HG03095 (cell line): ENCODE results near the gene BNC1.
"Not testable (repeated sequence)": the region's sequence is repeated elsewhere in the genome, so short reads cannot be mapped to it uniquely, and the experiment has no call there.

Experiments used
- ATAC-seq: cut with Tn5 transposase; IDR thresholded peaks from one replicate; pipeline ENCODE4 v1.9.1; 2021; ENCODE audit warnings: moderate library complexity; ENCODE audit not compliant: unreplicated experiment

Gene BNC1

DNA sequence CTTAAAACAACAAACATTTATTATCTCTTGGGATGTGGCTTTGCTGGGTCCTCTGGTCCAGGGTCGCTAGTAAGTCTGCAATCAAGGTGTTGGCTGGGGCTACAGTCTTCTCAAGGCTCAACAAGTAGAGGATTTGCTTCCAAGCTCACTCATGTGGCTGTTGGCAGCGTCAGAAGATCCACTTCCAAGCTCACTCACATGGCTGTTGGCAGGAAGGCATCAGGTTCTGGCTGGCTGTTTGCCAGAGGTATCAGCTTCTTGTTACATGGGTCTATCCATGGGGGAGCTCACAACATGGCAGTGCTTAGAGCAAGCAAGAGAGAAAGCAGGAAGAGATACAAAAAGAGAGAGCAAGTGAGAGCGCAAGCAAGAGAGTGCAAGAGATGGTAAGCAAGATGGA lies 15.0 kb upstream of the BNC1 start:
- ATAC-seq, result no peak

DNA sequence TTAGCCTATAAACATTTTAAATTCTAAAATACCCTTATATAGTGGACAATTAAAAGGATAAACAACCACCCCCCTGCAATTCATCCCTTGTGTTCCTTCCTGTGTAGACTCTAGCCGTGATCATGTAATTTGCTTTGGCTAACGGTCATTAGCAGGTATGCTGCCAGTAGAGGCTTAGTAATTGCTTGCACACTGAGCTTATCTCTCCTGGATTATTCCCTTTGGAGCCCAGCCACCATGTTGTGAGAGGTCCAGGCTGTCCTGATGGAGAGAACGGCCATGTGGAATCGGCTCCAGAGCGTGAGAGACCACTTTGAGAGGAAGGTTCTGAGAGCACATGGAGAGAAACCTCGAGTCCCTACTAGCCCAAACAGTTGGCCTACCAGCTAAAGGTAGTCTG lies 11.0 kb upstream of the BNC1 start:
- ATAC-seq, result no peak

DNA sequence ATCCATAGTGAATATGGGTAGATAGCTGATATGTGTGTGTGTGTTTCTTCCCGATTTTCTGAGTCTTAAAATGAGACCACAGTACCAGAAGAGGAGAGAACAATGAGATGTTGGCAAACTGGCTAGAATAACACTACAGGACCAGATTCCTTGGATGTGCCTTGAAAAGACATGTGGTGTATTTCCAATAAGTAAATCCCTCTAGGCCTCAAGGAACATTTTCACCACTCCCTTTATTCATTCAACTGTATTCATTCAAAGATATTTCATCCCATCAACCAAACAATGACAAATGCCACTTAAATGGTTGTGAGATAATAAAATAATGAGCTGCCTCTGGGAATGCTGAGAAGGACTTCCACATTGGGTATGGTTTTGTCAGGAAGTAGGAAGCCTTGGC lies 8.7 kb upstream of the BNC1 start:
- ATAC-seq, result no peak

DNA sequence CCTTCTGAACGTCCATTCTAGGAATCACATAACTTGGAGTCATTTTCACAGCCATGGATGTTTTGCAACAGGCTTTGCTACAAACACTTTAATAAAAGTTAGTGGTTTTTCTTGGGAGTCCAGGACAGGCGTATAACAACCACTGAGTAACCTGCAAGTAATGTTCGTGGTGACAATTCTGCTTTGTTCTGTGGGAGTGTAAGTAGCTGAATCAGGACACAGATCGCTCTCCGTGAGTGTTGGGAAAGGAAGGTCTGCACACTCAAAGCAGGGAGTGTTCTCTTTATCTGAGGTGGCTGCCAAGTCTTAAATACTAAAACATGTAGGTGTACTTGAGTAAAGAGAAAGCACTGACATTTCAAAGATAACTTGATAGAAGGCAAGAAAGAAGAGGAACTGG lies 7.9 kb upstream of the BNC1 start:
- no peak for ATAC-seq

DNA sequence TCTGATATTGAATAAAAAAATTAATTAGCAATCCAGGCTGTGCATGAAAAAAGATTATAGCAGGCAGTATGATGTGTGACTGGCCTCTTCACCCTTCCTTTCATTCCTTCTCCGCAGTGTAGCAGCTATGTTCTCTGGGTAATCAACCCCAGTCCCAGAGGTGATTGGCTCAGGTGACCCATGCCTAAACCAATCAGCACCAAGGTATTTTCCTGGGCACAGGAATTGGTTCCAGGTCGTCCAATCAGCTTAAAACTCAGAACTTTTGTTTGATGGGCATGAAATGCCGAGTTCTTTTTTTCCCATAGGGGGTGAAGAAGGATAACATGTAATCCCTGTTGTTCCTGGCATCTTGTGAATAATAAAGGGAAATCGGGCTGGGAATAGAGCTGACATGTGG lies 5.8 kb upstream of the BNC1 start:
- ATAC-seq, result no peak

DNA sequence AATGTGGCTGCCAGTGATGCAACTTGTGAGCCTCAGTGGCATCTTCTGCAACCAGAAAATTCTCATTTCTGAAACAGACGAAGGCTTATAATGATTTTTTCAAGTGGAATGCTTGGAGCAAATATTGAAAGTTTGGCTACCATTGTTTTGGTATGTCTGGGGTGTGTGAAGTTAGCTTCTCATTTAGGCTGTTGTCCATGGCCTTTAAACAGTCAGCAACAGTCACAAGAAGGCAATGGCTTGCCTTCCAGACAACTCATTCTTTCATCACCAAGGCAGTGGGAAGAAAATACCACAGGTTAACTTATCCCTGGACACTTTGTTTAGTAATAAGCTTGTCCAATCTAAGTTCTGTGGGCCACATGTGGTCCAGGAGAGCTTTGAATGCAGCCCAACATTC lies 4.7 kb upstream of the BNC1 start:
- no peak for ATAC-seq

DNA sequence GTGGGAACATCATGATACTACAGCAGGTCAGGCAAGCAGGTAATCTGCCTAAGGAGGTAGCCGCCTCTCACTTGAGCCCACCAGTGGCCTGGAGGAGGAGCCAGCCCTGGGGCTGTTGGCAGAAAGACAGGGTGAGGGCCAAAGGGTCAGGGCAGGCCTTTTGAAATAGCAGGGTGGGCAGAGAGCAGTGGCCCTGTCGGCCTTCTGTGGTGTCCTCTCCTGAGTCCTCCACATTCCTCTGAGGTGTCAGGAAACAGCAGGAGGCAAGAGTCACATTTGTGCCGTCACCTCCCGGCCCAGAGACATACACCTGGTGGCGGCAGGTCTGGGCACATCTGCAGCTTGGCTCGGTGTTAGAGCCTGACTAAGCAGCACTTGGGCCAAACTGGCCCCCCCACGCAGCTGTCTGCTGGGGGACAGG lies 3.9 kb upstream of the BNC1 start:
- ATAC-seq, result no peak

DNA sequence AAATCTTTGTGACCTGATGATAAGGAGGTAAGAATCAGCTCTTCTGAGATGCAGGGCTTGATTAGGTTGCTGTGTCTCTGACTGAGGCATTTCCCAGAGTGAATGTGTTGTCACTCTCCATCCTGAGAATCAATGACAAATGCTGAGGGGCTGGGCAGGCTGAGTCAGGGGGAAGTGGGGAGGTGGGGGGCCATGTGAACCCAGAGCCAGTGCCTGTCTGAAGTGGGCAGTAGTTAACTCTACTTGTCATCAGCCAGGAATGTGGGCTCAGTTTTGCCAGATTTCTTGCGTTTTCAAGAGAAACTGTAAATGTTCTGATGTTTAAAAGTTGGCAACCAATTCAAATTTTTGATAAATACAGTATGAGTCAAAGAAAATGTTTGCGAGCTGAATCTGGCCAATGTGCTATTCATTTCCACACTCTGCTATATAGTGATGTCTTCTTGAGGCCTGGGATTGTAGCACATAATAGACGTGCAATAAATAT lies 3.1 kb upstream of the BNC1 start:
- ATAC-seq, result no peak

DNA sequence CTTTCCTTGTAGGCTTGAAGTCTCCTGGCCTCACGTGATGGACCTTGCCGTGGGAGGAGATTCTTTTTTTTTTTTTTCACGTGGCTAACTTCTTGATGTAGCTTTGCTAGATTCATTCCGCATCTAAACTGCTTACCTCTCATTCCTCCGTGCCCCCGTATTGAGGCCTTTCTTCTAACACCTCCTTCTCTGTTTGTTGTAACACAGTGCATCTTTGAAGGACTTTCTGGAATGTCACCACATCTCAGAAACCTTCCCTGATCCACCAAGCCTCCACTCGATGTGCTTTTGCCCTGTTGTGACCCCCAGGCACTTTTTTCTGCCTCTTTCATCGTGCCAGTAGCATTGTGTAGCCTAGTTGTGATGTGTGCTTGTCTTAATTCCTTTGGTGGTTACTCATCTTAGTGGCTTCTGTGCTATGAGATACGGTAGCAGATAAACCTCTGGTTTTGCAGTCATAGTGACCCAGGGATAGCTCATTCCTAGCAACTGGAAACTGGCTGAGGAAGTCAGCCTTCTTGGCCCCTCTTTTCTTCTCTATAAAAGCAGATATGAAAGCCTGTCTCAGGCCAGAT lies 1.6 kb upstream of the BNC1 start:
- ATAC-seq, result no peak

DNA sequence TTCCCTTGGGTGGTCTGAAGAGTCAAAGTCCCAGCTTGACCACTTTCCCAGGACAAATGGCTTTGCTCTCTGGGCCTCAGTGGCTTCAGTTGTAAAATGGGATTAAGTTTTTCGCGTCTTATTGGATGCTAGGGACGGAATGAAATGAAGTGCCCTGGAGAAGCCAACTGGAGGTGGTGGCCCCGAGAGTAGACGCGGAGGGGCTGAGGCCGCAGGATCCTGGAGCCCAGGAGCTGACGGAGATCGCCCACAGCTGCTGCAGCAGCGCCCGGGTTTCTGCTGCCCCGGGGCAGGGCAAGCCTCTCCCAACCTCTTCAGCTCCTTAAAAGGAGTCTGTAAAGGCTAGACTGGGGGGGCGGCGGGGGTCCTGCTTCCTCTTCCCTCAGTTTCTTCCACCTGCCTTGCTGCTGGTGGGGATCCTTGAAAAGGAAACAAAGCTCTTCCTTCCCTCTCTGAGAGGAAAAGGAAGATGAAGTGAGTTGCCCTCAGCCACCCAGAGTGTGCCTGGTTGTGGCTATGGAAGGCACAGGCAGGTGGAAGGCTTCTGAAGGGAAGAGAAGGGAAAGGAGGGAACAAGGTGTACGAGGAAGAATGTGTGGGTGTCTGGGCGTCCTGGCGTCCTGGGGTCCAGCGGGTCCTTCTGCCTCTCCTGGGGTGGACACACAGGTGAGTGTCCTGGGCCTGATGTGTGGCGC lies 967 bp upstream of the BNC1 start:
- ATAC-seq, result no peak

DNA sequence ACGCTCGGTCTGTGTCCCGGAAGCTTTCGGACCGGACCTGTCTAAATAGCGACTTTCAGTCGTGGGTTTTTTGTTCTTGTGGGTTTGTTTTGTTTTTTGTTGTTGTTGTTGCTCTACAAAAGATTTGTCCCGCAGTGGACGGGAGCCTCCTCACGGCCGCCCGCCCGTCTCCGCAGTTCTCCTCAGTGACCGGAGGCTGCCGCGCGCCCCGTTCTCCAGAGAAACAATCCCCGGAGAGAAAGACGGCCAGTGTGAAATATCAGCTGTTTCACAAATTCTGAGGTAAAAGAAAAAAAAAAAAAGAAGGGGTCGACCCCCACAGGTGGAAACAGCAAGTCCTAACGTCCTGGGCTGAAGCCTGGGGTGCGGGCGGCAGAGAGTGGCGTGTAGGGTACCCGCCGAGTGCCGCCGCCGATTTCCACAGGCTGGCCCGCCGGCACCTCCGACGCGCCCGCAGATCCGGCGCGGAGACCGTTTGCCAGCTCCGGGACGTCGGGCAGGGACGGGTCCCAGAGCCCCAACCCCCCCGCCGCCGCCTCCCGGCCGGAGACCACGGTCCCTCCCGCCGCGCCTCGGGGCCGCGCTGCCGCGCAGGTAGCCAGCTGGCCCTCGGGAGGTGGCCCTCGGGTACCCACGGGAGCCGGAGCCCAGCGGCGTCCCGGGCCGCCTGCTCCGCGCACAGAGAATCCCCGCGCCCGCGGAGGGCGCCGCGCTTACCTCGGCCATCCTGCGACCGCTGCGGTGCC lies 478 bp downstream of the BNC1 start:
- ATAC-seq, result no peak

DNA sequence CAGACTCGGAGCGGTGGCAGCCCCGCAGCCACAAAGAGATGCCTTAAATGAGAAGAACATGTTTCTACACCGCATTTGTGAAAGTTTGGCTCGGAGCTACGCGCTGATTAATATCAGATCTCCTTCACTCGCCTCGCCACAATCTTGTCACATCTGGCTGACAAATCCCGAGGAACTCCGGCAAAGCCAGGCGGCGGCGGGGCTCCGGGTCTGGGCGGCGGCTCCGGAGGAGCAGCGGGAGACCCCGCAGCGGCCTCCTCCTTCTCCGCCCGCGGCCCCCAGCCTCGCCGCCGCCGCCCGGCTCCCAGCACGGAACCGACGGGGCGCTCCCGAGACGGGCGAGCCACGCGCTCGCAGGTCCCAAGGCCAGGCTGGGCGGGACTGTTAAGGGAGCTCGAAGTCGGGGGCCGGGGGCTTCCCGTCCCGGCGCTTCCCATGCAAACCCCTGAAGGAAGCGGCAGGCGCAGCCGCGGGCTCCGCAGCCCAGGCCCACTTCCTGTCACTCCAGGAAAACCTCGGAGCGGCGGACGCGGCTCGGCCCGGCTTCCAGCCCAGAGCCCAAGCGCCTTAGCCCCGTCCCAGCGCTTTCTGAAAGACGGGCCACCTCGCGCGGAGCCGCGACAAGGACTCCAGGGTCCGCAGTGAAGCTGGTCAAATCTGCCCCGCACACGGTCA lies 1.2 kb downstream of the BNC1 start:
- no peak for ATAC-seq

DNA sequence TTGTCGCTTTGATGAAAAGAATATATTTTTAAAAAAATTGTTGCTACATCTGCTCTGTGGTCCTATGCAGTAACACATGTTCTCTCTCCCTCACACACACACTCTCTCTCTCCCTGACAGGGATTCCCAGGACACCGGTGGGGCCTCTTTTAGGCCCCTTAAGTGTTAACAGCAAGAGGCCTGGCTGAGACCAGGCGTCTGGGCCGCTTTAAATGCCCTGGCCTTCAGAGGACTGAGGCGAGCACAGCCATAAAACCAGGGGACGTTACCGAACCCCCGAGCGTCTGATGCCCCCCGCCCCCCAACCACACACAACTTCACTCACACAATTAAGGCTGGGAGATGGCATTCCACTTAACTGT lies 1.7 kb downstream of the BNC1 start:
- no peak for ATAC-seq

DNA sequence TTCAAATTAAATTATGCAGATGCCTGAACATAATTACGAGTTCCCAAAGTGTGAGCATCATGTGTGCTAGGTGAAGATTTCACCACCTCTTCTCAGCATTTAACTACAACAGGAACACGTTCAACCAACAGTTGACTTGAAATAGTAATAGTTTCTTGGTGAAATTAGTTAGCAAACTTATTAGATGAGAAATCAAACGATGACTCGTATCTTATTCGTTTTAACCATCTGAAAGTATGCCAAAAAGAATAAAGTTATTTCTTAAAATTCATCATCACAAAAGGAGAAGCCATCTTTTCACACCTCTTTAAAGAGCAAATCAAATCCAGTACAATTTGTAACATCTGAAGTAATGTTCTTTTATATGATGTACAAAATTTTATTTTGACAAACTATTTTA lies 2.3 kb downstream of the BNC1 start:
- no peak for ATAC-seq

DNA sequence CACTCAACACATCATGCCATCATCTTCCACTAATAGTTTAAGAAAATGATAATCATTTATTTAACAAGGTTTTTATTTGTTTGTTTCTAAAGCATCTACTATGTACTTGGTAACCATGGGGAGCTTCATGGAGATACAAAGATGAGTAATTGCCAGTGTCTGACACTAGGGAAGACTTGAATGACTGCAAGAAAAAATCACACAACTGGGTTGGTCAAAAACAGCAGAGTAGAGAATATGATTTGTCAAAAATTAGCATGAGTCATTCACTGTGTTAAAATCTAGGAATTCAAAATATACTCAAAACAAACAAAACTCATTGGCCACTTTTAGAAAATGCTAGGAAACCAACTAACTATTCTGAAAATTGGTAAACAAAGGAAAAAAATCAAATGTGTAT lies 6.3 kb downstream of the BNC1 start:
- no peak for ATAC-seq

DNA sequence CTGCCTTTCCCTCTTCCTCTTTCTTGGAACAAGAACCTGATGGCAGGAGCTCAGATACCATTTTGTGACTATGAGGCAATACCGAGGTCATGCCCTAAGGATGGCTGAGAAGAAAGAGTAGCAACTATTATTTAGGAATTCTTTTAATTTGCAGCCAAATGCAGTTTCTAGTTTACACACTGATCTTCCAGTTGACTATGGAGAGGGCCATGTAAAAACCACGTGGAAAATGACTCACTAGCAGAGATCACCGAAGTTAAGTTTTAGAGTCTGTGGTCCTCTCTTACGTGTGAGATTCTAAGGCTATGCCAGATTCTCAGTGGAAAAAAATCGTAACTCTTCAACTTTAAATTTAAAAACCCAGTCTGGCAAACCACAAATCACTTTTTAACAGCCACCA lies 7.8 kb downstream of the BNC1 start:
- ATAC-seq, result no peak

DNA sequence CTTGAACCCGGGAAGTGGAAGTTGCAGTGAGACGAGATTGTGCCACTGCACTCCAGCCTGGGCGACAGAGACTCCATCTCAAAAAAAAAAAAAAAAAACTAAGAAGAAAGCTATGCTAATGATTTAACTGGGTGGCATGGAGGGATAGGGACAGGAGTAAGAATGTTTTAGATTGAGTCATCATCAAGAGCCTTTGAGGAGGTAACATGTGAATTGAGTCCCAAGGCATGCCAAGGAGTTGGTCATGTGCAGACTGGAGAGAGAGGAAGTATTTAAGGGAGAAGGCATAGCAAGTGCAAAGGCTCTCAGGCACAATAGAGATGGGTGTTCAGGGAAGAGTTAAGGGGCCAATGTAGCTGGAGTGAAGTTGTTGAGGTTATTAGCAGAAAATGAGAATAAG lies 9.1 kb downstream of the BNC1 start:
- ATAC-seq, result no peak

DNA sequence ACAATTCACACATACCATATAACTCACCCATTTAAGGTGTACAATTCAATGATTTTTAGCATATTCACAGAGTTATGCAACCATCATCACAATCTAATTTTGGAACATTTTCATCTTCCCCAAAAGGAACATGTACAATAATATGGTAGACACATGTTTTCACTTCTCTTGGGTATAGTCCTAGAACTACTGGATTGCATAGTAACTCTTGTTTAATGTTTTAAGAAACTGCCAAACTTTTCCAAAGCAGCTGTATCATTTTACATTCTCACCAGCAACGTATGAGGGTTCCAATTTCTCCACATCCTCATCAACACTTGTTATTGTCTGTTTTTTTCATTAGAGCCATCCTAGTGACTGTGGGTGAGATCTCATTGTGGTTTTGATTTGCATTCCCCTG lies 14.3 kb downstream of the BNC1 start:
- no peak for ATAC-seq

DNA sequence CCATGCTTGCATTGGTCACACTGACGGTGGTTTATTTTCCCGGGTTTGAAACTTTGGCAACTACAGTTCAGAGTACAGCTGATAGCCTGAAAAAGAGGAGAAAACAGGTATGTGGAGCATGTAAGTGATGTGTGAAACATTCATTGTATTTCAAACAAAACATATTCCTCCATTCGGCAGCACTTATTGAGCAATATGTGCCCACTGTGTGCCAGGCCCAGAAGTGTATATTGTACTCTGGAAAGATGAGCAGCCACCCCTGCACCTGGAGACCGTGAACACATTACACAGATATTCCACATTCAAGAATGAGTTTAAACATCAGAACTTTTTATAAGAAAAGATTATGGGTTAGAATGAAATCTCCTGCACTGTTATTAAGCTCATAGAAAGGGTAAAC lies 16.3 kb downstream of the BNC1 start:
- no peak for ATAC-seq

DNA sequence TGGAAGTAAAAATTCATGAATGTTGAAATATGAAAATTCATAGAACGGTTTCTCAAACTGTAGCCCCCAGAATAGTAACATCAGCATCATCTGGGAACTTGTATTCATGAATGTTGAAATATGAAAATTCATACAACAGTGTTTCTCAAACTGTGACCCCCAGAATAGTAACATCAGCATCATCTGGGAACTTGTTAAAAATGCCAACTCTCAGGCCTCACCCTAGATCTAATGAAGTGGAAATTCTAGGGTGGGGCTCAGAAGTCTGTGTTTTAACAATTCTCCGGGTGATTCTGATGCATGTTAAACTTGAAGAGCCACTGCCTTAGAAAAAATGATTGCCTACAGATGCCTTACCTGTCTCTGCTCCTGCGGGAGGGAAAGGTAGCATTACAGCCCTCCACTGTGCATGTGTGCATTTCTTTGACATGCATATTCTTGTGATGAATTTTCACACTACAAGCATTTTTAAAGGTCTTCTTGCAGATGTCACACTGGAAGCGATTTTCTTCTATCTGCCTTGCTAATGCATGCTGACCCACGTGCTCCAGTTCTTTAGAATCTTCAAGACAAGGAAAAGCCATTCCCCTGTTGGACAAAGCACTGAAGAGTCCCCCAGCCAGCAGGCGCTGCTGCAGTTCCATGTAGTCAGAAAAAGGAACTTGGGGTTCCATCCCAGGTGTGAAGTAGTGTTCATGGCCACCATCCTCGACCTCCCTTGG lies 21.7 kb downstream of the BNC1 start:
- ATAC-seq, result no peak

DNA sequence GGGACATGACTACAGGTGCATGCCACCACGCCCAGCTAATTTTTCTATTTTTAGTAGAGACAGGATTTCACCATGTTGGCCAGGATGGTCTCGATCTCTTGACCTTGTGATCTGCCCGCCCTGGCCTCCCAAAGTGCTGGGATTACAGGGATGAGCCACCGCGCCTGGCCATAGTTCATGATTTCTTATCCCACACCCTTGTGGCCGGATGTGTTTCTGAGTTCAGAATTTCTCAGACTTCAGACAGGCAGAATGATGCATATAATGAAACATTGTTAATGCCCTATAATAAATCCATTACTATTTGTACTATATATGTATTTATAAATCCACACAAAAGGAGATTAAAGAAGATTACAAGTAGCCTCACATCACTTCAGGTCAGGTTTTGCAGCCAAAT lies 22.3 kb downstream of the BNC1 start:
- ATAC-seq, result not testable (repeated sequence)
